GM21515 (cell line): ENCODE data around the gene PLCH2.
"Not testable (repeated sequence)": the region's sequence is repeated elsewhere in the genome, so short reads cannot be mapped to it uniquely, and the experiment has no call there.

Source experiments
- ATAC-seq: cut with Tn5 transposase; IDR thresholded peaks from one replicate; pipeline ENCODE4 v1.9.1; 2021; ENCODE audit not compliant: unreplicated experiment

PLCH2 gene

DNA sequence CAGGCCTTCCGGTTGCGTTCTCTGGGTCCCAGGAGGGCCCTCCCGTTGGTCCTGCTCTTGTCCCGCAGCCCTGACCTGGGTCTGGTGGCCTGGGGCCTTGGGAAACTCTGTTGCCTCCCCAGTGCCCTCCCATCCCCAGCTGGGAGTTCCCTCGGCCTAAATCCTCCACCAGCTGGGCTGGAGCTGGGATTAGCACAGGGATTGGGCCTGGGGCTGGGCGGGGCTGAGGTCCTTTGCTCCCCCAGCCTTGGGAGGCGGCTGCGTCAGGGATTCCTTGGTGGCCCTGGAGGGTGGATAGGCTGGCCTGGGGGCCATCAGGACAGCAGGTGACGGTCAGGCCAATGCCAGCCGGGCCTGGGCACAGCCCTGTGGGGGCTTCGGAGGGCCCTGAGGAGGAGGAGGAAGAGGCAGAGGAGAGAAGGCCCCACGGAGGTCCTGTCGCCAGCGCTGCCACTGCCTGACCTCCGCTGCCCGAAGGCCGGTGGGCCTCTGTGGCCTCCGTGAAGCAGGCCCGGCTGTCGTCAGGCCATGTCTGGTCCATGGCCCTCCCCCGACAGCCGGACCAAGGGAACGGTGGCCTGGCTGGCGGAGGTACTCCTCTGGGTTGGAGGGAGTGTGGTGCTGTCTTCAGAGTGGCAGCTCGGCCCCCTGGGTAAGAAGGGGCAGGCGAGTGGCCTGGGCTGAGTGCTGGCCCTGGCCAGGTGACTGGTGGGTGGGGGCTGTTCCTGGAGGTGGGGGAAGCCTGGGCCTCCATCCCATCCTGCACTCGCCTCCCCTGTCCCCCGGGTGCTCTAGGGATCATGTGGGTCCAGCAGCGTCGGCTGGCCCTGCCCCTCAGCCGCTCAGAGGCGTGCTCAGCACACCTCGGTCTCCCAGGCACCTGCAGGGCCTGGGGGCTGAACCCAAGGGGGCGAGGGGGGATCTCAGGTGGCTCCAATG is at the start of gene PLCH2:
PLCH2 (plus strand) TSS at position 229 of the 939 bp plus-strand sequence; CDS start at position 529, 300 bp downstream.
- no peak for ATAC-seq

GRCh38 chr1:2426540-2426939 is 49.5 kb upstream of the PLCH2 start:
- no peak for ATAC-seq

DNA sequence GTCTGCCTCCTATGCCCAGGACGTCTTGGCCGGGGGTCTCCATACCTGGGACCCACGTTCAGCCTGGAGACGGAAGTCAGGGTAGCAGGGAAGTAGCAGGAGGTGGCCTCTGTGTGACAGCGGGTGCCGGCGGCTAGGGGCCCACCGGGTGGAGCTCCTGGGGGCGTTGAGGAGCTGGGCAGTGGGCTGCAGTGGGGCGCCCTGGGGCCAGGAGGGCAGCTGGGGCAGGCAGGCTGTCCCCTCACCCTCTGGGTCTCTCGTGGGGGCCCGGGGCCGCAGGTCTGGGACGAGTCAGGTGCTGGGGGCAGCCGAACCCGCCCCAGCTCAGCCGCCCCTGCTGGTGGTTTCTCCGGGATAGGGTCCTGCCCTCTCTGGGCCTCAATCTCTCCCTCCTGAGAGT is 49.0 kb upstream of the PLCH2 start:
- ATAC-seq = no peak

DNA sequence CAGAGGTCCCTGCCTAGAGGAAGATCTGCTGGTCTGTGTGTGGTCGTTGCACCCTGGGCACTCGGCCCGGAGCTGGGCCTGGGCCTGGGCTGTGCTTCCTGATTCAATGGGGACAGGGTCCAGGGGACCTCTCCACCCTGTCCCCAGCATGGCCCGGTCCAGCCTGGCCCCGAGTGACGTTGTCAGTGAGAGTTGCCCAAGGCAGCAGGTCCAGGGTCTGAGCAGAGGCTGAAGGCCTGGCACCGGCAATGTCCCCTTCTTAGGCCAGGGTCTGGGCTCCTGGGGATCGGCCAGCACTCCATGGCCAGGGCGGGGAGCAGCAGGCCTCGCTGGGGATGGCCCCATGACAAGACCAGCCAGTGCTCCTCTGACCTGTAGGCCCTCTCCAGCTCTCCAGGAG is 48.1 kb upstream of the PLCH2 start:
- no peak for ATAC-seq

- no peak for ATAC-seq
These were observed 47.6 kb upstream of the PLCH2 start for GRCh38 chr1:2428490-2428889.

DNA sequence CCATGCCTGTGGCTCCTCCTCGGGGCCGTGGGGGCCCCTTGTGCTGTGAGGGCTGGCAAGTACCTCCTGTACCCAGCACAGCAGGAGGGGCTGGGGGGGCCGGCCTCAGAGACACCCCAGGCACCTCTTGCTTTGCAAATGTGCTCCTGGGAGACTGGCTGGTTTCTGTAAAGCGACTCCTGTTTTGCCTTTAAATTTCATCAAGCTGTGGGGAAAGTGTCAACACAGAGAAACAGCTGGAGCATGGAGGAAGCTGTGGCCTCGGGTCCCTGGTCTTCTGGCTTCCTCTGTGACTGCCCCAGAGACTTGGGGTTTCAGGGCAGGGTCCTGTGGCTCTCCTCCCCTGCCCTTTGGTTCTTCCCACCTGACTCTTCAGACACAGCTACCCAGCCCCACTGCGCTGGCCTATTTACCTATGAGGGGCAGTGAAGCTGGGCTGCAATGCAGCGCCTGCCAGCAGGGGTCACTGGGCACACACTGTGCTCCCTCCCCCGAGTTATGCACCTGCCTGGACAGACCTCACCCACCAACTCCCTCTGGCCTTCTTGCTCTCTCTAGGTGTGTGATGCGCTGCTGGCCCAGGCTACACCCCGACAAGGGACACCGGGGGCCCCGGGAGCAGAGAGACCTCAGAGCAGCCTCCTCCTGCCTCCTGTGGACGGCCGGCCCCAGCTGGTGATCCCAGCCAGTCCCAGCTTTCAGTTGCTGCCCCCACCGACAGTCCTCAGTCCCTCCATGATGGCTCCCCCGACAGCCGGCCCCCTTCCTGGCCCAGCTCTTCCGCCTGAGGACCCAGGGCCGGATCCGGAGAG is 46.1 kb upstream of the PLCH2 start:
- ATAC-seq = no peak

- no peak for ATAC-seq
These were observed 45.5 kb upstream of the PLCH2 start for GRCh38 chr1:2430592-2430973.

- no peak for ATAC-seq
These were observed 45.0 kb upstream of the PLCH2 start for GRCh38 chr1:2431103-2431502.

DNA sequence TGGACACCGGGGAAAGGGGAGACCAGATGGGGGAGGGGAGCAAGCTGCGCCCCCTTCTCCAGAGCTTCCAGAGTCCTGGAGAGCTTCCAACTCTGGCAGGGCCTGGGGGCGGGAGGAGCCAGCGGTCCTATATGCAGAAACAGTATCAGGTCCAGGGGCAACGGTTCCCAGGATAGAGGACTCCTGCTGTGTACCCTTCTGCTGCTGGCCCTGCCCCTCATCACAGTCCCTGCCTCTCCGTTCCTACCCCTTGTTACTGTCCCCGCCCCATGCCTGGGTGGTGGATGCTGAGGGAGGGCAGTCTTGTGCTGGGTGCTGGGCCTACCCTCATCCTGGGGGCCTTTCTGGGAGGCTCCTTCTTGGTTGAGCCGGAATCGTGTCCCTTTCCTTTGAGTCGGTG is 44.6 kb upstream of the PLCH2 start:
- no peak for ATAC-seq

DNA sequence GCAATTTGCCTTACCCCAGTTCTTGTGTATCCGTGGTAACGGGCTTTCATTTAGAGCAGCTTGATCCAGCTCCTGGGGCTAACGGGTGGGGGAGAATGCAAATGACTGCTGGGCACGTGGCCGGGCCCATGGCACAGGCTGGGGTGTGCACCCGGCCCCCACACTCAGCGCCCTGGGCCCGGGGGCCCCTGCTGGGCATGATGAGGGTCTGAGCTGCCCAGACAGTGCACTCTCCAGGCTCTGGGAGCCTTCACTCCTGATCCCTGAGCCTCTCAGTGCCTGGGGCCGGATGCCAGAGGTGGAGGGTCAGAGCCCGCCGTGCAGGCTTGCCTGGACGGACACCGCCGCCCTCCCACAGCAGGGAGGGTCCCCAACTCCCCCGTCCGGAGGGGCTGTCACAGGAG is 43.6 kb upstream of the PLCH2 start:
- ATAC-seq = no peak

DNA sequence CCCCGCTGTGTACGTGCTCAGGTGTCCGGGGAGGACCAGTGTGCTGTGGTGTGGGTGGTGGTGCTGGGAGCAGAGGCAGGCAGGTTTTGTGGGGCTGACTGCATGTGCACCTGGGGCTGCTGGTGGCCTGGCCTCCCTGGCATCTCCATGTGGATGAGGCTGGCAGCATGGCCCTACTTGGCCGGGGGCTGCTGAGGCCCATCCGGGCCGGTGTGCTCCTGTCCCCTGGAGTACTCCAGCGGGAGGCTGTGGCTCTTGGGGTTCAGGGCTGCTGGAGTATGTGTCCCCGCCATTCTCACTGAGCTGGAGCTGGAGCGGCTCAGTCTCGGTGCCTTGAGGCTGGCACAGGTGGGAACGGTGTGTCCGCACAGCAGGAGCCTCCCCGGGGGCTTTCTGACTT is 42.9 kb upstream of the PLCH2 start:
- ATAC-seq = no peak

DNA sequence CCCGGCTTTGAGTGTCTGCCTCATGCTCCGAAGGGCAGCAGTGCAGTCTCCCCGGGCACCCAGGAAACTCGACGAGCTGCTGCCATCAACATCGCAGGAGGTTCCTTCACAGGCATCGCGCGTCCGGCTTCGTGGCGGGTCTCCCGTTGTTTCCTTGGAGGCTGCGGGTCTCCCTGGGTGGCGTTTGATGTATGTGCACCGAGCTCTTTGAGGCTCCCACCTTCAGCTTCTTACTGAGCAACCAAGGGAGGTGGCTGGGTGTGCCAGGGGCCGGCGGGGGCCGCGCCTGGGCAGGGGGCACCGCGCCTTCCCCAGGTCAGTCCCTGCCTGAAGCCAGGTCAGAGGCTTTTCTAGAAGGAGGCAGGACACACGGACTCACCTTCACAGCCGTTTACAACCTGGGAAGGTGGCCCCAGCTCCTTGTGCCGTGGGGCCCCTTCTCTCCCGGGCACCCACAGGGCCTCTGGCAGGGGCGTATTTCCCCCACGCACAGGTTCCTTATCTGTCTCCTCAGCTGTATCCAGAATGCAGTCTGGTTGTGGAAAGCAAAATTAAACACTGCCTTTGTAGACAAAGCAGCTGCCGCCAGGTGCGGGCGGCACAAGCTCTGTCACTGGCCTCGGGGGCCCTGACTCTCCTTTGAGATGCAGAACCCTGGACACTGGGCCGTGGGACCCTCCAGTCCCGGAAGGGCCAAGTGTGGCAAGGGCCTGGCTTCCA is 42.0 kb upstream of the PLCH2 start:
- ATAC-seq = no peak

DNA sequence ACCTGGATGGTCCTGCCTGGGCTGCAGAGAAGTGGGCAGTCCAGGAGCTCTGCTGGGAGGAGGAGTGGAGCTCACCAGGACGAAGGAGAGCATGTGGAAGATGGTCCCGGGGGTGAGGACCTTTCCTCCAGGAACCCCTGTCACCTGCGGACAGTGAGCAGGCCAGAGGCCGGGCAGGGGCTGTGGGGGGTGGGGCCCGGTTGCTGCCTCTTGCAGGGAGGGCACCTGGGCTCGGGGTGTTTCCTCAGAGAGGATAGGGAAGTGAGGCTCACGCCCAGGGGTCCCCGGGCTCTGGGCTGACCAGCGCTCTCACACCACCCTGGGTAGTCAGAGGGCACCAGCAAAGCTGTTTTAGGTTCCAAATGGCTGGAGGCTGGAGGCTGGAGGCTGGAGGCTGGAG is 41.0 kb upstream of the PLCH2 start:
- no peak for ATAC-seq

DNA sequence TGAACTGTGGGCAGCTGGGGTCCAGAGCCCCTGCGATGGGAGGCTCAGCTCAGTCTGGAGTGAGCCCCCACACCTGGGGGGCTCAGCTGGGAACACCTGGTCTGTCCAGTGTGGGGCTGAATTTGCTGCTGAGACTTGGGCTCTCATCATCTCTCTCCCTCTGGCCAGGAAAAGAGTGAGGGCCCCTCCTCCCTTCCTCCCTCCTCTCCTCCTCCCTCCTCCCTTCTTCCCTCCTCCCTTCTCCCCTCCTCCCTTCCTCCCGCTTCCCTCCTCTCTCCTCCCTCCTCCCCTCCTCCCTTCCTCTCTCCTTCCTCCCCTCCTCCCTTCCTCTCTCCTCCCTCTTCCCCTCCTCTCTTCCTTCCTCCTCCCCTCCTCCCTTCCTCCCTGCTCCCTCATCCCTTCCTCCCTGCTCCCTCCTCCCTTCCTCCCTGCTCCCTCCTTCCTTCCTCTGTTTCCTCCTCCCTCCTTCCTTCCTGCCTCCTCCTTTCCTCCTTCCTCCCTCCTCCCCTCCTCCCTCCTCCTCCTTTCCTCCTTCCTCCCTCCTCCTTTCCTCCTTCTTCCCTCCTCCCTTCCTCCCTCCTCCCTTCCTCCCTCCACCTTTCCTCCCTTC is 40.2 kb upstream of the PLCH2 start:
- ATAC-seq = no peak

DNA sequence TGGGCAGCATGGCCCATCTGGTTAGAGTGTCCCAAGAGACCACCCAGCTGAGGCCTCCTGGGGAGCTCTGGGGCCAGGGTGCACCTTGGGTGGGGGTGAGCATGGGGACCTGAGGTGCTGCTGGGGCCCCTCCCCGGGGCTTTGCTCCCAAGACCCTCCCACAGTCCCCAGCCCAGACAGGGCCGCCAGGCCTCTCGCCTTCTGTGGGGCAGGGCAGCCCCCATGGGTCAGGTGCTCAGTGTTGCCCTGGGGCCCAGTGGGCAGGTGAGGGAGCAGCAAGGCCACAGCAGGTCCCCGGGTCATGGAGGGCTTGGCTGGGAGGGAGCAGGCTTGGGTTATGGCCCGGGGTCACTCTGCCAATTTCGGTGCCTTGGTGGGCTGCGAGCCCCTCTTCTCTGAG is 39.2 kb upstream of the PLCH2 start:
- ATAC-seq = no peak

- no peak for ATAC-seq
These were observed 38.5 kb upstream of the PLCH2 start for GRCh38 chr1:2437617-2438016.

DNA sequence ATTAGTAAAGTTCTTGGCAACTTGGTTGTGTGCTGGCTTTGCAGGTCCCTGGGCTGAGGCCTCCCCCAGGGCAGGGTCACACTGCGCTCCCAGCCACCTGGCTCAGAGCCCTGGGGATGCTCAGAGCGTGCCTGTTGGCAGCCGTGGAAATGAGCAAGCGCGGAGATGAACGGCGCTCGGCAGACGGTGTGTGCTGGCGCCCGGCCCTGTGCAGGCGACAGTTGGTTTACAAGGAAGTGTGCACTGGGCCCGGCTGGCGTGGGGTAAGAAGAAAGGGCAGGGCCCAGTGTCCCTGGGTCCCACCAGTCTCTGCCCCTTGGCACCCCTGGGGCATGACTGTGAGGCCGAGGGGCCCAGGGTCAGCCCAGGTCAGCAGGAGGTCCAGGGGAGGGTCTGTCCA is 38.1 kb upstream of the PLCH2 start:
- no peak for ATAC-seq

GRCh38 chr1:2438641-2439040 is 37.4 kb upstream of the PLCH2 start:
- ATAC-seq = no peak

DNA sequence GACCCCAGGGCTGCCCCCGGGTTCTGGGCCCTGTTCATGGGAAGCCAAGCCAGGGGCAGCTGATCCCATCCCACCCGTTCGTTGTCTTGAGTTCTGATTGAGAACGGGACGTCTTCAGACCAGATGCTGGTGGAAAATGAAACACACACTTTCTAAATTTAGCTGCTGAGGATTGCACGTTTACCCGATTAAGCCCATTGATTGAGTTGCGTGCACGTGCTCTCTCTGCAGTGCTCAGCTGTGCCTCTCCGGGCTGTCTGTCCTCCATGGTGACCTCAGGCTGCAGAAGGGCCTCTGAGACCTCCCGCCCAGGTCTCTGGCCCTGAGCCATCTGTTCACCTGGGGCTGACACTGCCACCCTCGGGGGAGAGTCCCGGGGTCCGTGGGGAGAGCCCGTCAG is 36.7 kb upstream of the PLCH2 start:
- ATAC-seq = no peak

- ATAC-seq = not testable (repeated sequence)
These were observed 35.7 kb upstream of the PLCH2 start for GRCh38 chr1:2440346-2440745.

- no peak for ATAC-seq
These were observed 34.3 kb upstream of the PLCH2 start for GRCh38 chr1:2441746-2442145.
